GM19372 (cell line): ENCODE data around the gene TBC1D3H.
"Not testable (repeated sequence)": the region's sequence is repeated elsewhere in the genome, so short reads cannot be mapped to it uniquely, and the experiment has no call there.

Experiments used
- ATAC-seq: cut with Tn5 transposase; IDR thresholded peaks from one replicate; pipeline ENCODE4 v1.9.1; 2021; ENCODE audit warnings: mild to moderate bottlenecking, low read depth, moderate library complexity; ENCODE audit not compliant: unreplicated experiment

The TBC1D3H gene

DNA sequence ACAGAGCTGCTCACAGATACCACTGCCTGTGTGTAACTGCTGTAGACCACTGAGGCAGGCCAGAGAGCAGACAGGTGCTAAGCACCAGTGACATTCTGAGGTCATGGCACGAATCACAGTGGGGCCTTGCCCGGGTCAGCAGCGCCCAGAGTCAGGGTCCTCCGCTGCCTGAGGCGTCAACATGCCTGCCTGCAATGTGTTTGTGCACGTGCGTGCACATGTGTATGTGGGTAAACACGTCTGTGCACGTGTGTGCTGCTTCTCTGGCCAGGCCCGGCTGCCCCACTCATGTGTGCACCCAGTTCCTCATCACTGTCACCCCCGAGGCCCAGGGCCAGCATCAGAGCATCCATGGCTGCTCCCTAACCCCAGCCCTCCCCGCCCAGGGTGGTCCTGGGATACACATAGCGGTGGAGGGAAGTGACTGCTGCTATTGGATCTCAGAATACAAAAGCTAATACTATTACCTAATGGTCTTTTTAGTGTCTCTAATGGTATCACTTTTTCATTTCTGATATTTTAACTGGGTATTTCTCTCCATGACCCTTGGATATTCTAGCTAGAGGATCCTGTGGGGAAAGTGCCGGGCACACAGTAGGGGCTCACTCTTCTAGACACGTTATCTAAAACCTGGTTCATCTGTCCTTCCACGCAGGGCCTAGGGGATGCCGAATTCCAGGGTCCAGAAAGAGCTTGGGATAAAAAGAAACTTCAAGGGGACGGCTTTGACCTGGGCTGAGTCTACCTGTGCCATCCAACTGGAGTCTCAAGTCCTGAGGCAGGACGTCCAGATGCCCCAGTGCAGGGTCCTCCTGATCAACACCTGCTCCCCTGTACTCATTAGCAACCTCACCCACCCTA lies at the start of gene TBC1D3H:
TSS of gene TBC1D3H (minus strand) at position 51 of the 861 bp plus-strand sequence. CDS start 1,540 bp downstream, outside the sequence.
- not testable (repeated sequence) for ATAC-seq

DNA sequence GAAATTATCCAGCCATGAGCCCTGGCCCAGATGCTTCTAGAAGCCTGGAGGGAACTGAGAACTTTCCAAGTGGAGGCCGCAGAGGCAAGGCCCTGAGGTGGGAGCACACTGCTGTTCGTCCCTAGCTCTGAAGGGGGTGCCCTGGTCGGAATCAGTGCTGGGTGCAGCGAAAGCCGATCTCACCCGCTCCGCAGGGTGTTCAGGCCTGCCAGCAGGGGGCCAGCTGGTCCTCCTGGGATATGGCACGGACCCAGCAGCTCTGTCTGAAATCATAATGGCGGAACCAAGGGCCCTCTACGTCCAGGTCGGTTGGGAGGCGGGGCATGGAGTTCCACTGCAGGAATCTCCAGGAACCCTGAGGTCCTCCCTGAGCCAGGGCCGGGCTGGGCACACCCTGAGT lies 40.7 kb upstream of the TBC1D3H start:
- ATAC-seq = not testable (repeated sequence)

DNA sequence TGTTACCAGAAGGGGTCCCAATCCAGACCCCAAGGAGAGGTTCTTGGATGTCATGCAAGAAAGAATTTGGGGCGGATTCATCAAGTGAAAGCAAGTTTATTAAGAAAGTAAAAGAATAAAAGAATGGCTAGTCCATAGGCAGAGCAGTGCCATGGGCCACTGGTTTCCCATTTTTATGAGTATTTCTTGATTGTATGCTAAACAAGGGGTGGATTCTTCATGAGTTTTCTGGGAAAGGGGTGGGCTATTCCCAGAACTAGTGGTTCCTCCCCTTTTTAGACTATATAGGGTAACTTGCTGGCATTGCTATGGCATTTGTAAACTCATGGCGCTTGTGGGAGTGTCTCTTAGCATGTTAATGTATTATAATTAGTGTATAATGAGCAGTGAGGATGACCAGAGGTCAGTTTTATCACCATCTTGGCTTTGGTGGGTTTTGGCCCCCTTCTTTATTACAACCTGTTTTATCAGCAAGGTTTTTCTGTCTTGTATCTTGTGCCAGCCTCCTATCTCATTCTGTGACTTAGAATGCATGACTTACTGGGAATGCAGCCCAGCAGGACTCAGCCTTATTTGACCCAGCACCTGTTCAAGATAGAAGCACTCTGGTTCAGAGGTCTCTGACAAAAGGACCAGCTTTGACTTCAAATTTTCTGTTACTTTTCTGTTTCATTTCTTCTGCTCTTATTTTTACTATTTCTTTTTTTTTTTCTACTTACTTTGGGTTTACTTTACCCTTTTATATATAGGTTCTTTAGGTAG lies 27.1 kb upstream of the TBC1D3H start:
- not testable (repeated sequence) for ATAC-seq

DNA sequence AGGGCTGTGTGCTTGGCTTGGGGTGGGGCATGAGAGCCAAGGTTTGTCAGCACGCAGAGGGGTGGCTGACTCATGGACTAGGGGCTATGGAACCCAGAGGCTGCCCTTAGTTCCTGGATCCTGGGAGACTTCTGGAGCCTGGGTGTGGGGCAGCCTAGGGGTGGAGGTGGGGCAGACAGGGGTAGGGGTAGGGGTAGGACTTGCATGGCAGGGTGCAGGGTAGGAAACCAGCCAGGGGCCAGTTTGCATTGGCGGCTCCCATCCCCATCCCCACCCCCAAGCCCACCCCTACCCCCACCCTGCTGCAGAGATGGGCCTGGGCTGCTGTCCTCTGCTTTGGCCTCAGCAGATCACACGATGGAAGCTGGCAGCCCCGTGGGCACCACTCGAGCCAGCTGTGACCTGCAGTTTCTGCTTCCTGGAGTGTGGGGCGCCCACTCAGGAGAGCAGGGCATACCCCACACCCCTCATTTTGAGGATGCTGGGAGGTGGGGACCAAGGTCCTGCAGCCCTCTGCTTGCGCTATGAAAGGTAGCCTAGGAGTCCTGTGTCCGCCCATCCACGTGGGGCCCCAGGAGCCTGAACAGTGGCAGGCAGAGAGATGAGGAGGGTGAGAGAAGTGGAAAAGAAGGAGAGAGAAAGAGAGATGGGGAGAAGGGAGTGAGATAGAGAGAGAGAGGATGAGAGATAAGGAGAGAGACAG lies 2.9 kb upstream of the TBC1D3H start:
- not testable (repeated sequence) for ATAC-seq

DNA sequence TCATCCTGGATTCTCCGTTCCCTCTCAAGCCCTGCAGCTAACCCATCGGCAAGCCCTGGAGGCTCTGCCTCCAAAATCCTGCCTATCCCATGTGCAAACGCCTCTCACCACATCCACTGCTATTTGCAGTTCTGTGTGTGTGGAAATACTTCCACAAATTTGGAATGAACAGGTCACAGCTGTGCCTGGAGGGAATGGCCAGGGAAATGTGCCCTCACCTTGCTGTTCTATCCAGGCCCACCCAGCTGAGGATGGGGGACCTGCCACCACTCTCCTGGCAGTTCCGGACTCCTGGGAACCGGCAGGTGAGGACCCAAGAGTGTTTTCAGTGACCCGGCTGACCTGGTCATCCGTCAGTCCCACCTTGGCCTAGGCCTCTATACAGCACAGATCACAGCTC lies 12.3 kb downstream of the TBC1D3H start:
- not testable (repeated sequence) for ATAC-seq

DNA sequence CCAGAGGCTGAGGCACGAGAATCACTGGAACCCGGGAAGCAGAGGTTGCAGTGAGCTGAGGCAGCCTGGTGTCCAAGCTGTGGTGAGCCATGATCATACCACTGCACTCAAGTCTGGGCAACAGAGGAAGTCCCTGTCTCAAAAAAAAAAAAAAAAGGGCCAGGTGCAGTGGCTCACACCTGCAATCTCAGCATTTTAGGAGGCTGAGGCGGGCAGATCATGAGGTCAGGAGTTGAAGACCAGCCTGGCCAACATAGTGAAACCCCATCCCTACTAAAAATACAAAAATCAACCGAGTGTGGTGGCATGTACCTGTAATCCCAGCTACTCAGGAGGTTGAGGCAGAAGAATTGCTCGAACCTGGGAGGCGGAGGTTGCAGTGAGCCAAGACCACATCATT lies 25.7 kb downstream of the TBC1D3H start:
- ATAC-seq = not testable (repeated sequence)
